Sigmoid colon (tissue), 7 donors: ENCODE data around the gene NDUFA7. TPM values are rescaled to one million over a fixed set of nuclear protein-coding genes. Genes with fewer than 3 reads are reported as not detected.
A peak's percentile ranks its signal among the peaks of the same experiment; 100 is the strongest.

Source experiments
- DNase-seq: peaks from one replicate; pipeline ENCODE4 v3.0.0-alpha.2; 2019
- H3K27ac ChIP-seq, 4 donors: fragments of 200-600 bp; sonication (generic); one replicate each; pipeline ENCODE4 v1.5.1; 2016 to 2019; ENCODE audit warnings: mild to moderate bottlenecking in 1 of 4
- H3K27me3 ChIP-seq, 3 donors: fragments of 200-600 bp; sonication (generic); one replicate each; pipeline ENCODE4 v1.5.1; 2019; ENCODE audit warnings: mild to moderate bottlenecking in 1 of 3
- H3K36me3 ChIP-seq, 4 donors: fragments of 200-600 bp; sonication (generic); one replicate each; pipeline ENCODE4 v1.5.1; 2016 to 2019
- H3K4me1 ChIP-seq, 4 donors: fragments of 200-600 bp; sonication (generic); one replicate each; pipeline ENCODE4 v1.5.1; 2017 to 2019
- H3K4me3 ChIP-seq, 4 donors: fragments of 200-600 bp; sonication (generic); one replicate each; pipeline ENCODE4 v1.5.1; 2017 to 2019; ENCODE audit warnings: mild to moderate bottlenecking in 2 of 4, moderate library complexity in 1 of 4
- H3K9me3 ChIP-seq, 4 donors: fragments of 200-600 bp in 3 of 4; sonication (generic) in 3 of 4; one replicate each; pipeline versions ENCODE4 v1.5.1 to v1.6.1; 2013 to 2019
- CTCF ChIP-seq, 4 experiments: fragments of 450-650 bp in 3 of 4; fragments of 200-600 bp in 1 of 4; IDR thresholded peaks; one replicate each; pipeline ENCODE4 v1.5.1; 2016 to 2019; ENCODE audit warnings: antibody characterized with exemption in 4 of 4, mild to moderate bottlenecking in 3 of 4, moderate library complexity in 2 of 4
- EP300 ChIP-seq, 4 donors: sonication (generic); formaldehyde crosslinking; IDR thresholded peaks; one replicate each; pipeline ENCODE4 v1.6.1; 2017; ENCODE audit warnings: antibody characterized with exemption in 4 of 4
- POLR2A ChIP-seq, 2 donors: fragments of 450-650 bp; IDR thresholded peaks; one replicate each; pipeline ENCODE4 v1.6.1; 2016; ENCODE audit warnings: antibody characterized with exemption in 2 of 2, mild to moderate bottlenecking in 2 of 2, moderate library complexity in 2 of 2
- POLR2AphosphoS5 ChIP-seq, 4 donors: sonication (generic); formaldehyde crosslinking; IDR thresholded peaks; one replicate each; pipeline ENCODE4 v1.6.1; 2017; ENCODE audit warnings: antibody characterized with exemption in 4 of 4
- whole genome bisulfite sequencing, 2 donors: extraction: QIAGEN DNeasy Blood & Tissue Kit; methylation state at CpG; one replicate each; pipeline ENCODE4 v1.1.7; 2013; 5-methylcytosine and 5-hydroxymethylcytosine counted together
- intact Hi-C: fragments of 100-400 bp; cut with DNase I; formaldehyde crosslinking; loops from one replicate; pipeline ENCODE4 v1.15.1; 2023
- polyA plus RNA-seq, 3 donors: library from polyadenylated mRNA; stranded (reverse); fragments of 200-250 nt; gene quantifications; one replicate each; pipeline ENCODE4 v1.2.3, GENCODE V29; 2013
- total RNA-seq, 4 donors: library from RNA; depleted of rRNA; stranded (reverse); fragments of >200 nt; gene quantifications; one replicate each; pipeline ENCODE4 v1.1.0, GENCODE V29; 2016
- donor health status: healthy with polysubstance abuse.
- donor health status: Bipolar disorder and iron deficiency.
- donor health status: healthy.

The NDUFA7 gene
- total RNA-seq (10 to 100 TPM; 21.0 to 35.5 (median 27.5) TPM), polyA plus RNA-seq (100 to 1,000 TPM; 115 to 146 (median 130) TPM)

GRCh38 chr19:8321067-8321985 is at the start of gene NDUFA7, which contains the start of gene RPS28:
TSS of gene NDUFA7 (minus strand) at chr19:8321375. CDS start at chr19:8321358, 17 bp downstream.
TSS of gene RPS28 (plus strand) at chr19:8321496. CDS start at chr19:8321531, 35 bp downstream.
- peaks cover 0 to 27% (median 1%) of the 10 kb centered on the region in 4 donors for H3K36me3 ChIP-seq
- peaks cover 0 to 37% (median 29%) of the 10 kb centered on the region in 4 donors for H3K4me1 ChIP-seq

GRCh38 chr19:8370176-8371010 is 49.2 kb upstream of the NDUFA7 start:
- Histone ChIP-seq H3K4me3 (no peak overlapping the region), H3K4me1 (peaks cover 0 to 37% (median 29%) of the 10 kb centered on the region in 4 donors), H3K9me3 (no peaks in the 10 kb centered on the region), H3K36me3 (peaks cover 6 to 25% (median 13%) of the 10 kb centered on the region in 4 donors), H3K27ac (peak overlapping the region in 1 of 4 donors; percentile 42), H3K27me3 (peaks cover 0 to 2% (median 0%) of the 10 kb centered on the region in 3 donors)
- TF ChIP-seq POLR2A (IDR thresholded peaks at IDR 0.05) (no peak), CTCF (IDR thresholded peaks at IDR 0.05) (no peak)
- intact Hi-C loops = loop anchor here (2.0 kb wide), 1 partner anchor 46 kb away; no protein-coding TSS in a partner anchor
- no peak for DNase-seq
- WGBS, 2 donors = 64 to 83% methylated on average over 19 of the region's 19 CpGs

More at GRCh38 chr19:8321067-8321985, at the start of gene NDUFA7, which contains the start of gene RPS28:
- H3K27me3 ChIP-seq = no peaks in the 10 kb centered on the region
- peak; percentile 99 for DNase-seq
- peak within 1 kb of the TSS; percentile 88 to 92 (median 92) for H3K27ac ChIP-seq
- TF ChIP-seq CTCF (IDR thresholded peaks at IDR 0.05) = peak in 1 of 4 experiments; percentile 10
- TF ChIP-seq EP300 (IDR thresholded peaks at IDR 0.05) = peak in 1 of 4 donors; percentile 64
- TF ChIP-seq POLR2AphosphoS5 (IDR thresholded peaks at IDR 0.05) = peak; percentile 96 to 98 (median 98)
- peak; percentile 90 to 93 for TF ChIP-seq POLR2A (IDR thresholded peaks at IDR 0.05)
- intact Hi-C loops = loop anchor here (5.0 kb wide), 1 partner anchor 511 kb away; the partner anchor contains the start of genes MBD3L1 and ZNF558
- peak within 1 kb of the TSS; percentile 75 to 93 (median 80) for H3K4me3 ChIP-seq
- 0% methylated on average over 72 of the region's 72 CpGs for WGBS, 2 donors
- no peaks in the 10 kb centered on the region for H3K9me3 ChIP-seq

- peaks cover 0 to 8% (median 0%) of the 10 kb centered on the region in 3 donors for H3K27me3 ChIP-seq
- H3K4me3 ChIP-seq = peak overlapping the region in 3 of 4 donors; percentile 1 to 36 (median 17)
- H3K4me1 ChIP-seq = peaks cover 0 to 66% (median 54%) of the 10 kb centered on the region in 4 donors
- intact Hi-C loops = loop anchor here (10.0 kb wide), 1 partner anchor 443 kb away; the partner anchor contains the start of genes CTXN1 and SNAPC2
- H3K27ac ChIP-seq = peak overlapping the region; percentile 36 to 90 (median 78)
- TF ChIP-seq EP300 (IDR thresholded peaks at IDR 0.05) (peak in 2 of 4 donors; percentile 29 to 59), POLR2AphosphoS5 (IDR thresholded peaks at IDR 0.05) (peak in 3 of 4 donors; percentile 45 to 81 (median 72)), CTCF (IDR thresholded peaks at IDR 0.05) (no peak)
- H3K9me3 ChIP-seq = no peaks in the 10 kb centered on the region
- peak; percentile 97 for DNase-seq
- peaks cover 0 to 8% (median 6%) of the 10 kb centered on the region in 4 donors for H3K36me3 ChIP-seq
- WGBS, 2 donors = 15 to 22% methylated on average over 23 of the region's 23 CpGs
These were observed 46.3 kb upstream of the NDUFA7 start for GRCh38 chr19:8367327-8368001.

GRCh38 chr19:8366961-8367326 is 45.8 kb upstream of the NDUFA7 start:
- Histone ChIP-seq H3K27me3 (peaks cover 0 to 8% (median 0%) of the 10 kb centered on the region in 3 donors), H3K9me3 (no peaks in the 10 kb centered on the region), H3K36me3 (peaks cover 0 to 7% (median 6%) of the 10 kb centered on the region in 4 donors), H3K27ac (peak overlapping the region; percentile 36 to 90 (median 78)), H3K4me3 (peak overlapping the region in 3 of 4 donors; percentile 1 to 36 (median 17)), H3K4me1 (peaks cover 0 to 71% (median 59%) of the 10 kb centered on the region in 4 donors)
- 63 to 67% methylated on average over 13 of the region's 13 CpGs for WGBS, 2 donors
- DNase-seq = peak; percentile 87
- intact Hi-C loops = loop anchor here (10.0 kb wide), 1 partner anchor 442 kb away; the partner anchor contains the start of genes CTXN1 and SNAPC2
- TF ChIP-seq EP300 (IDR thresholded peaks at IDR 0.05) (no peak), POLR2AphosphoS5 (IDR thresholded peaks at IDR 0.05) (no peak), POLR2A (IDR thresholded peaks at IDR 0.05) (no peak), CTCF (IDR thresholded peaks at IDR 0.05) (no peak)
